Fibroblast of peridontal ligament (primary cell): ENCODE measurements around the gene EPB41L1.
"Not testable (repeated sequence)": the region's sequence is repeated elsewhere in the genome, so short reads cannot be mapped to it uniquely, and the experiment has no call there.

Experiments used
- DNase-seq: peaks from one replicate; pipeline ENCODE4 v3.0.0-alpha.2; 2010; ENCODE audit errors: extremely low read depth

The EPB41L1 gene

GRCh38 chr20:36126836-36127527, 27.6 kb upstream of the EPB41L1 start:
- no peak for DNase-seq

- DNase-seq: peak; percentile 92
Measured at GRCh38 chr20:36128463-36129159, 25.9 kb upstream of the EPB41L1 start.

GRCh38 chr20:36129160-36129543, 25.4 kb upstream of the EPB41L1 start:
- DNase-seq: no peak

GRCh38 chr20:36130390-36130789, 24.1 kb upstream of the EPB41L1 start:
- peak; percentile 40 for DNase-seq

- no peak for DNase-seq
Measured at GRCh38 chr20:36132802-36133211, 21.7 kb upstream of the EPB41L1 start.

- DNase-seq: no peak
Measured at GRCh38 chr20:36133821-36134220, 20.7 kb upstream of the EPB41L1 start.

GRCh38 chr20:36135159-36135558, 19.4 kb upstream of the EPB41L1 start:
- no peak for DNase-seq

GRCh38 chr20:36135821-36136220, 18.7 kb upstream of the EPB41L1 start:
- DNase-seq: no peak

- DNase-seq: not testable (repeated sequence)
Measured at GRCh38 chr20:36137313-36137712, 17.2 kb upstream of the EPB41L1 start.

- DNase-seq: no peak
Measured at GRCh38 chr20:36141310-36141709, 13.2 kb upstream of the EPB41L1 start.

- no peak for DNase-seq
Measured at GRCh38 chr20:36144336-36144735, 10.2 kb upstream of the EPB41L1 start.

- peak; percentile 28 for DNase-seq
Measured at GRCh38 chr20:36145877-36146707, 8.4 kb upstream of the EPB41L1 start.

- peak; percentile 68 for DNase-seq
Measured at GRCh38 chr20:36147690-36148089, 6.8 kb upstream of the EPB41L1 start.

- DNase-seq: no peak
Measured at GRCh38 chr20:36148439-36148838, 6.1 kb upstream of the EPB41L1 start.

GRCh38 chr20:36149012-36149411, 5.5 kb upstream of the EPB41L1 start:
- no peak for DNase-seq

GRCh38 chr20:36149469-36149868, 5.1 kb upstream of the EPB41L1 start:
- no peak for DNase-seq

GRCh38 chr20:36150489-36150846, 4.1 kb upstream of the EPB41L1 start:
- no peak for DNase-seq

- DNase-seq: no peak
Measured at GRCh38 chr20:36150847-36151539, 3.5 kb upstream of the EPB41L1 start.

GRCh38 chr20:36152261-36152660, 2.3 kb upstream of the EPB41L1 start:
- DNase-seq: no peak

- no peak for DNase-seq
Measured at GRCh38 chr20:36153204-36153603, 1.3 kb upstream of the EPB41L1 start.

- DNase-seq: peak; percentile 46
Measured at GRCh38 chr20:36153736-36154699, 522 bp upstream of the EPB41L1 start.
